HG03108 (cell line): ENCODE results near the gene ZC3H10.

Source experiments
- ATAC-seq: cut with Tn5 transposase; IDR thresholded peaks from one replicate; pipeline ENCODE4 v1.9.1; 2021; ENCODE audit warnings: moderate library complexity; ENCODE audit not compliant: unreplicated experiment

The ZC3H10 gene

DNA sequence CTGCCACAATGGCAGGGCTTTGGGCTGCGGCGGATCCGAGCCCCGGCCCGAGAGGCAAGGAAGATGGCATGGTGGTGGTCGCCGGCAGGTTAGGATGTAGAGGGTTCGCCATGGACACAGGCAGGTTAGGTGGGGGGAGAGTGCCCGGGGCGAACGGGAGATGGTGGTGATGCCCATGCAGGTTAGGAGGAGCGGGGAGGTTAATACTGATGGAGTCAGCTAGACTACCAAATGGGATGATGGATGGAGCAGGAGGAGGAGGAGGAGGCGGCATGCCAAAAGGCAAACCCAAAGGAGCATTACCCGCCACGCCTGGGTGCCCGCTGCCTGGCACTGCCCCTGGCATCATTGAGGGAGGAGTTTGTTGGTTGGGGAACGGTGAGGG is 46.3 kb downstream of the ZC3H10 start:
- ATAC-seq, result no peak

DNA sequence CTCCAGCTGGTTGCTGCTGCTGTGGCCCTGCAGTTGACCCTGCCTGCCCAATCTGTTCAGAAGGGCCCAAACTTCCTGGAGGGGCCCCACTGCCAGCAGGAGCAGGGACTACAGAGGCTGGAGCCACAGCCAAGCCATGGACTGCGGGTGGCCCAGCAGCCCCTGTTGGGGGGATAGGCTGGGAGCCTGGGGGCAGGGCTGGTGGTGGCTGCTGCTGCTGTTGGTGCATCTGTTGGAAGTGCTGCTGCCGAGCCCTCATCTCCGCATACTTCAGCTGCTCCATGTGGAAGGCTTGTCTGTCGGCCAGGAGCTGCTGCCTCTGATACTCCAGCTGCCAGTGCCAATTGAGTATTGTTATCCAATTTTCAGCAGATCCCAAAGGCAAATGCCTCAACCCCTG is 47.3 kb downstream of the ZC3H10 start:
- no peak for ATAC-seq

DNA sequence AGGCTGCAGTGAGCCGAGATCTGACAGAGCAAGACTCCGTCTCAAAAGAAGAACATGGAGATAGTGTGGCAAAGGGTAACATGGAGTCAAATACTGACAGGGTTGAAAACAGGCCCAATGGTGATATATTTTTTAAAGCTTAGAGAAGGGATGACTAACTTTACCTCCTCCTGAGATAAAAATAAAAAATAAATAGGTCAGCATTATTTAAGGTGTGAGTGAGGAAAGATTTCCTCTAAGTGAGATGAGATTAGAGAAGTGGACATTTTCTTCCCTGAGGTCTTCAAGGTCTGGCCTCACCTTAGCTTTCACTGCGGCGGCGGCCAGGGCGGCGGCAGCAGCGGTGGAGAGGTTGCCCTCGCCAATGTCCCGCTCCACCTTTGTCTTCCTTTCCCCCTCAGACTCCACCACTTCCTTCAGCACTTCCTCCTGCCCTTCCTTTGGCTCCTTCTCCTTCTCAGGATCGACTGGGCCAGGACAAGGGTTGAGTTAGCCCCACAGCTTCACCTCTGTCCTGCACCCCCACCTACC is 51.2 kb downstream of the ZC3H10 start:
- no peak for ATAC-seq

DNA sequence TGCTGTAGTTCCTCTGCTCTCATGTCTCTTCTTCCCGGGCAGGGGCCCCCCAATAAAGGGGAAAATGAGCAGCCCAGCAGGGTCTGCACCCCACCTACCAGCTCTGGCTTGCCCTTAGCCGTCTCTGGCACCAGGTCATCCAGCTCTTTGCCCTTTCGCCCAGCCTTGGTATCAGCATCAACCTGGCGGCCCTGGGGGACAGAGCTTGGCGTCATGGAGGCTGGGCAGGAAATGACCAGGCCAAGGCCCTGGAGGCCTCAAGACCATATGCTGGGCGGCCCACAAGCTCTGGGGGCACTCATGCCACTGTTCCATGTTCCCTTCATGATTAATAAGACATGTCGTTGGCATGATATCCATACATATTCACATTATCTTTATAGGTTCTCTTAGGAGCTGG is 54.8 kb downstream of the ZC3H10 start:
- ATAC-seq, result no peak
